Smooth muscle cell (in vitro differentiated cells): ENCODE data around the gene ANGPT4. TPM values are rescaled to one million over a fixed set of nuclear protein-coding genes. Genes with fewer than 3 reads are reported as not detected.

Experiments used
- DNase-seq: peaks from one replicate; lab custom pipeline; 2025; ENCODE audit not compliant: unreplicated experiment; lab: John Stamatoyannopoulos, UW
- H2AFZ ChIP-seq: fragments of 200-600 bp; sonication (generic); 2 replicates; pipeline ENCODE4 v1.6.0; 2016; ENCODE audit warnings: antibody characterized with exemption, low read depth, mild to moderate bottlenecking
- H3F3A ChIP-seq: fragments of 200-600 bp; sonication (generic); 2 replicates; pipeline ENCODE4 v1.6.0; 2017; ENCODE audit warnings: antibody characterized with exemption, low read depth
- H3K27ac ChIP-seq: fragments of 200-600 bp; sonication (generic); 2 replicates; pipeline ENCODE4 v1.5.1; 2016; ENCODE audit warnings: low read depth, mild to moderate bottlenecking
- H3K27me3 ChIP-seq: fragments of 200-600 bp; sonication (generic); 2 replicates; pipeline ENCODE4 v1.6.1; 2016; ENCODE audit warnings: low read depth, mild to moderate bottlenecking
- H3K36me3 ChIP-seq: fragments of 200-600 bp; sonication (generic); 2 replicates; pipeline ENCODE4 v1.5.1; 2016; ENCODE audit warnings: low read depth
- H3K4me1 ChIP-seq: fragments of 200-600 bp; sonication (generic); 2 replicates; pipeline ENCODE4 v1.5.1; 2016; ENCODE audit warnings: low read depth
- H3K4me2 ChIP-seq: fragments of 200-600 bp; sonication (generic); 2 replicates; pipeline ENCODE4 v1.6.0; 2016; ENCODE audit warnings: mild to moderate bottlenecking
- H3K4me3 ChIP-seq: fragments of 200-600 bp; sonication (generic); 2 replicates; pipeline ENCODE4 v1.5.1; 2016; ENCODE audit warnings: mild to moderate bottlenecking
- H3K79me2 ChIP-seq: fragments of 200-600 bp; sonication (generic); 2 replicates; pipeline ENCODE4 v1.6.0; 2016; ENCODE audit warnings: low read depth, mild to moderate bottlenecking
- H3K9ac ChIP-seq: fragments of 200-600 bp; sonication (generic); 2 replicates; pipeline ENCODE4 v1.6.0; 2016; ENCODE audit warnings: low read depth
- H3K9me3 ChIP-seq: fragments of 200-600 bp; sonication (generic); replicated peaks from 2 replicates; pipeline ENCODE4 v1.5.1; 2016; ENCODE audit warnings: low read depth
- H4K20me1 ChIP-seq: fragments of 200-600 bp; sonication (generic); 2 replicates; pipeline ENCODE4 v1.6.0; 2016; ENCODE audit warnings: low read depth
- CTCF ChIP-seq: fragments of 200-600 bp; sonication (generic); IDR thresholded peaks from 2 replicates; pipeline ENCODE4 v1.5.1; 2017; ENCODE audit warnings: borderline replicate concordance, mild to moderate bottlenecking, antibody characterized with exemption; ENCODE audit not compliant: insufficient read depth, poor library complexity, severe bottlenecking
- WGBS: methylation state at CpG from one replicate; pipeline ENCODE4 v1.1.7; 2016; ENCODE audit warnings: low lambda C conversion rate; 5-methylcytosine and 5-hydroxymethylcytosine counted together
- polyA plus RNA-seq: library from polyadenylated mRNA; unstranded; fragments of >200 nt; fragmentation: Nextera tagmentation; extraction: Ambion mirVana; gene quantifications from 2 replicates; pipeline ENCODE4 v1.2.1, GENCODE V29; 2016
- total RNA-seq: library from RNA; depleted of rRNA; stranded (reverse); fragments of >200 nt; gene quantifications from 2 replicates; pipeline ENCODE4 v1.2.3, GENCODE V29; 2014

Gene ANGPT4
- not detected in 2 replicates for total RNA-seq
- 0.04 and 0.39 TPM in 2 replicates for polyA plus RNA-seq

- H3K9ac ChIP-seq: no peak within 1 kb of the TSS
- H3K27me3 ChIP-seq: no peaks in the 10 kb centered on the region
- no peaks in the 10 kb centered on the region for H3K79me2 ChIP-seq
- no peak within 1 kb of the TSS for H3K4me2 ChIP-seq
- no peak for TF ChIP-seq CTCF
- no peaks in the 10 kb centered on the region for H3K36me3 ChIP-seq
- no peaks in the 10 kb centered on the region for H3K9me3 ChIP-seq
- H3K4me3 ChIP-seq: no peak within 1 kb of the TSS
- H2AFZ ChIP-seq: no peak within 1 kb of the TSS
- no peaks in the 10 kb centered on the region for H4K20me1 ChIP-seq
- no peak for DNase-seq
- H3K27ac ChIP-seq: no peak within 1 kb of the TSS
- H3F3A ChIP-seq: no peaks in the 10 kb centered on the region
- 76% methylated on average over 14 of the region's 18 CpGs for WGBS
- H3K4me1 ChIP-seq: no peaks in the 10 kb centered on the region
These were observed at the start of gene ANGPT4 for GRCh38 chr20:916125-916799. Gene ANGPT4, minus strand, starts transcription at chr20:916334. Its CDS starts 120 bp downstream, at chr20:916214.

DNA sequence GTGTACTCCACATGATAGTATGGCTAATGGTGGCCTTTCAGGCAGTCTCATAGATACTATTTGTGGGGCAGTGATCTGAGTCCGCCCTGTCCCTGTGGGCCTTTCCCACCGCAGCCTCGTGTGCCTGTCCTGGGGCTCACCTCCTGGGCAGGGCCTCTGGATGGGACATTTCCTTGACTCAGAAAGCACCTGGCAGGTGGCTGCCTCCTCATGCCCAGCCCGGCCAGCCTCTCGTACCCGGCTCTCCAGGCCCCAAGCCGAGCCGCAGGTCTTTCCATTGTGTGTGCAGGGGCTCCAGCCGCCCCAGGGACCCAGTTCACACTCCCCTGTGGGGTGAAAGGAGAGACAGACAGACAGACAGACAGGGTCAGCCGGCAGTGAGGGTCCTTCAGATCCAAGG is 47.7 kb upstream of the ANGPT4 start:
- Histone ChIP-seq H4K20me1 (no peaks in the 10 kb centered on the region), H3K4me2 (no peak overlapping the region), H3K4me1 (no peaks in the 10 kb centered on the region), H2AFZ (no peak overlapping the region), H3K27me3 (no peaks in the 10 kb centered on the region), H3F3A (no peaks in the 10 kb centered on the region), H3K36me3 (no peaks in the 10 kb centered on the region), H3K9ac (no peak overlapping the region), H3K79me2 (no peaks in the 10 kb centered on the region), H3K27ac (no peak overlapping the region), H3K9me3 (no peaks in the 10 kb centered on the region), H3K4me3 (no peak overlapping the region)
- TF ChIP-seq CTCF: no peak
- 95% methylated on average over 10 of the region's 10 CpGs for WGBS
- DNase-seq: no peak

GRCh38 chr20:962683-963082 is 46.5 kb upstream of the ANGPT4 start:
- Histone ChIP-seq H3K4me2 (no peak overlapping the region), H3K27me3 (no peaks in the 10 kb centered on the region)

More at GRCh38 chr20:962683-963082, 46.5 kb upstream of the ANGPT4 start:
- Histone ChIP-seq H2AFZ (no peak overlapping the region), H3K4me3 (no peak overlapping the region), H3F3A (no peaks in the 10 kb centered on the region), H3K4me1 (no peaks in the 10 kb centered on the region), H3K36me3 (no peaks in the 10 kb centered on the region), H3K79me2 (no peaks in the 10 kb centered on the region), H3K9me3 (no peaks in the 10 kb centered on the region), H4K20me1 (no peaks in the 10 kb centered on the region), H3K27ac (no peak overlapping the region), H3K9ac (no peak overlapping the region)
- no peak for DNase-seq
- no peak for TF ChIP-seq CTCF
- WGBS: 89% methylated on average over 8 of the region's 8 CpGs
